ENCODE data around the gene DDOST. TPM values are rescaled to one million over a fixed set of nuclear protein-coding genes. Genes with fewer than 3 reads are reported as not detected.
A peak's percentile ranks its signal among the peaks of the same experiment; 100 is the strongest.

The DDOST gene
- total RNA-seq, 2 experiments from 2014 or later = 165 to 180 TPM

DNA sequence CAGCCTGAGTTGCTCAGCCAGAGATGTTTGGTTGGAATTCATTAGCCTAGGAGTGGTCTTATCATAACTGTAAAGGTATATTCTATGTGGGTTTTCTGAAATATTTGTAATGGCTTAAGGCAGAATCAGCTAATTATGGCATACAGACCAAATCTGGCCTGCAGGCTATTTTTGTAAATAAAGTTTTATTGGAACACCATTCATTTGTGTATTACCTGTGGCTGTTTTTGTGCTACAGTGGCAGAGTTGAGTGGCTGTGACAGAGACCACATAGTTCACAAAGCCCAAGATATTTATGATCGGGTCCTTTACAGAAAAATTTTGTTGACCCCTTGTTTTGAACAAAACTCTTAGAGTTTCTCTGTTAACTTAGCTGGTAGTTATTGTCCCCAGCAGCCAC is 7.4 kb upstream of the DDOST start:
- H3K36me3 Mint-ChIP-seq = no peaks in the 10 kb centered on the region
- CTCF ChIA-PET = interaction anchor here (0.5 to 1.5 kb wide), 4 partner anchors 28 to 50 kb away, joined by 3 to 4 read pairs (median 3); partner anchors contain the start of gene KIF17
- no peaks in the 10 kb centered on the region for H3K9me3 Mint-ChIP-seq

DNA sequence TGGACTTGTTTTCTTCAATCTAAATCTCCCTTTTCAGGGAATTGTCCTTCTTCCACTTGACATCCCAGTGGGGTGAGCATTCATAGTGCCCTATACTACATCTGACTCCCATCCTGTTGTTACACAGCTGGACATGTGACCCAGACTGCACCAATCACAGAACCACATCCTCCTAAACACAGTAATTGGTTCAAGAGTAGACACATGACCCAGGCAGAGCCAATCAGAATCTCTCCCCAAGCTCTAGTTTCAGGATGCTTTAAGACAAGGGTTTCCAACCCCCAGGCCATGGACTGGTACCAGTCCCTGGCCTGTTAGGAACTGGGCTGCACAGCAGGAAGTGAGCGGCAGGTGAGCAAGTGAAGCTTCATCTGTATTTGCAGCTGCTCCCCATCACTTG is 5.6 kb upstream of the DDOST start:
- no peaks in the 10 kb centered on the region for H3K36me3 Mint-ChIP-seq
- DNase-seq = peak; percentile 44
- ChIA-PET CTCF (interaction anchor here (0.6 to 1.5 kb wide), 3 partner anchors 30 to 81 kb away, joined by 3 read pairs; no protein-coding TSS in a partner anchor), POLR2A (no interaction called here)
- peaks cover 12% of the 10 kb centered on the region for H3K4me1 Mint-ChIP-seq (ENCODE audit: low read depth)
- no peak overlapping the region for H3K4me3 Mint-ChIP-seq
- intact Hi-C loops (cut with micrococcal nuclease) = no loop called here
- H3K27ac Mint-ChIP-seq = no peak overlapping the region
- no peaks in the 10 kb centered on the region for H3K9me3 Mint-ChIP-seq
- H3K27me3 Mint-ChIP-seq = no peaks in the 10 kb centered on the region

More for the DNA sequence above, 7.4 kb upstream of the DDOST start:
- DNase-seq = no peak
- POLR2A ChIA-PET = no interaction called here
- intact Hi-C loops (cut with micrococcal nuclease) = no loop called here
- Mint-ChIP-seq H3K4me1 (ENCODE audit: low read depth) (peaks cover 3% of the 10 kb centered on the region), H3K4me3 (no peak overlapping the region), H3K27me3 (peaks cover 4% of the 10 kb centered on the region), H3K27ac (no peak overlapping the region)

DNA sequence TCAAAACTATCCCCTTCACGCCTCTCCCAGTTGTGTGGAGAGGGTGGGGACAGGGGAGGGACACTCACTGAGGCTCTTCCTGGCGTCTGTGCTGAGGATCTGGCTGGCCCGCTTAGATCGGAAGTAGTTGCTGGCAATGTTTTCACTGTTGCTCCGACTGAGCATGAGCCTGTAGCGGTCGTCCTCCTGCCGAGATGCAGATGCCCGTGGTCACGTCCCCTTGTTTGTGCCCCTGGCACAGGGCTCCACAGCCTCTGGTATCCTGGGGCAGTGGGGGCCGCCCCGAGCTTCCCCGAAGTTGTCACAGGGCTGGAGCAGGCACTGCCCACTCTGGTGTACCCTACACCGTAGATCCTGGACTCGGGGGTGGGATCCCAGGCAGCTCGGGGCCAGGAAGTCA is 5.0 kb upstream of the DDOST start:
- CTCF ChIA-PET = interaction anchor here (1.2 kb wide), 1 partner anchor 31 kb away, joined by 3 read pairs; no protein-coding TSS in a partner anchor
- intact Hi-C loops (cut with micrococcal nuclease) = no loop called here

DNA sequence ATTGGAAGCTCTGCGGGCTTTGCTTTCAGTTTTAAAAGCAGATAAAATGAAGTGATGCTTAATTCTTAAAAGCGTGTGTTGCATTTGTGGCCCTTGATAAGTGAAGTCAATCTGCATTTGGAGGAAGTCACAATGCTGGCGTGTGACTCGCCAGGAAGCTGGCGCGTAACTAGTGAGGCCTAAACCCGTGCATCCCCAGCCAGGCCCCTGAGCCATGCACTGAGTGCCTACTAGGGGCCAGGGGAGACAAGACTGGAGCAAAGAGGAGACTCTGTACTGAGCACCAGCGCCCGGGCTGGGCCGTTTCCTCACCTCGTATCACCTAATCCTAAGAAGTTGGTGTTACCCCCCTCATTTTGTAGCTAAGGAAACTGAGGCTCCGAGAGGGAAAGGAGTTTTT is 4.6 kb upstream of the DDOST start:
- ChIA-PET CTCF (interaction anchor here (1.2 kb wide), 1 partner anchor 31 kb away, joined by 3 read pairs; no protein-coding TSS in a partner anchor), POLR2A (no interaction called here)
- Mint-ChIP-seq H3K9me3 (no peaks in the 10 kb centered on the region), H3K4me1 (ENCODE audit: low read depth) (peaks cover 14% of the 10 kb centered on the region), H3K27ac (no peak overlapping the region), H3K4me3 (no peak overlapping the region), H3K36me3 (peaks cover 4% of the 10 kb centered on the region), H3K27me3 (no peaks in the 10 kb centered on the region)
- DNase-seq = no peak
- intact Hi-C loops (cut with micrococcal nuclease) = no loop called here

More for the DNA sequence above, 5.0 kb upstream of the DDOST start:
- DNase-seq = no peak
- Mint-ChIP-seq H3K27ac (no peak overlapping the region), H3K36me3 (peaks cover 1% of the 10 kb centered on the region), H3K4me1 (ENCODE audit: low read depth) (peaks cover 13% of the 10 kb centered on the region), H3K27me3 (no peaks in the 10 kb centered on the region), H3K4me3 (no peak overlapping the region), H3K9me3 (no peaks in the 10 kb centered on the region)
- POLR2A ChIA-PET = no interaction called here

DNA sequence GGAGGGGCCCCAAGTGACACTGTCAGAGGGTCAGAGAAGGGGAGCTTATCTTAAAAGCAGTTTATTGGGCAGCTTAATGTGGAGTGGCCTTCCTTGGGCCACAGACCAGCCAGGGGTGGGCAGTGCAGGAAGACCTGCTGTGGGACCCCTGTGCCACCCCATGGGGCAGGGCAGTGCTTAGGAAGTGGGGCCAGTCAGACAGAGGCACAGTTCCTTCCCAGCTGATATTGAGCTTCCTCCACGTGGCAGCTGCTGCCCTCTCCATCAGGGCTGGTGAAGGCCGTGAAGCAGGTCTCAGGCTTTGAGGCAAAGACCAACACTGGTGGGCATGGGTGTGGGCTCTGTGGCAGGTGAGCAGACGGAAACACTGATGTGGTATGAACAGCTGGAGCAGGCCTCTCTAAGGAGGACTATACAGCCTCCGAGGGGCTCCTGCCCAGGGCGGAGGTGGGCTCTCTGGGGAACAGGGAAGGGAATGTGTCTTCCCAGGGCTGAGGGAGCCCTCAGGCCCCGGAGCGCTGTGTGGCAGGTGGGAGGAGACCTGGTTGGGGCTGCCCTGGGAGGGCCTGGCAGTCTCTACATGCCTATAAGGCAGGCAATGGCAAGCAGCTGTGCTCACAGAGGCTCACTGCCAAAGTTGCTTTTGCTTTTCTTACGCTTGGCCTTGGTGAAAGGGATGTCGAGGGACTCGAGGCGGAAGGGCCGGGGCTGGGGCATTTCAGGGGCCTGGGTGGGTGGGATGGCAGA is 3.0 kb upstream of the DDOST start:
- Mint-ChIP-seq H3K9me3 (no peaks in the 10 kb centered on the region), H3K4me3 (no peak overlapping the region), H3K27me3 (no peaks in the 10 kb centered on the region), H3K4me1 (ENCODE audit: low read depth) (peaks cover 29% of the 10 kb centered on the region), H3K36me3 (peaks cover 13% of the 10 kb centered on the region), H3K27ac (no peak overlapping the region)
- intact Hi-C loops (cut with micrococcal nuclease) = loop anchor here (5.0 kb wide), 2 partner anchors 68 to 628 kb away; partner anchors contain the start of genes ECE1 and SH2D5
- ChIA-PET POLR2A (no interaction called here), CTCF (no interaction called here)
- no peak for DNase-seq

DNA sequence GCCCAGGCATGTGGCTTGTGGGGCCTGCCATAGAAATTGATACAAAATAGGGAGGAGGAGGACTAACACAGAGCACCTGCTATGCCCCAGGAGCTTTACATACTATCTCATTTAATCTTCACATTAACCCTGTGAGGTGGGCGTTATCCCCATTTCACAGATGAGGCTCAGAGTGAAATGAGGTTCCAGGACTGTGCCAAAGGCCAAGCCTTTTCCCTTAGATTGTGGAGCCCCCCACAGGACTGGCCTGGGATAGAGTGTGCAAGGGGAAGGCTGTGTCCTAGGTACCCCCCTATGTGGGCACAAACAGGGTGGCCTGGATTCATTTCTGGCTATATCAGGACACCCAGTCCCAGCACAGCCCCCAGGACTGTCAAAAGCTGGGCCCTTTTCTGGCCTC is 2.2 kb upstream of the DDOST start:
- Mint-ChIP-seq H3K27me3 (no peaks in the 10 kb centered on the region), H3K4me1 (ENCODE audit: low read depth) (peaks cover 35% of the 10 kb centered on the region), H3K36me3 (peaks cover 15% of the 10 kb centered on the region), H3K4me3 (no peak overlapping the region), H3K9me3 (no peaks in the 10 kb centered on the region), H3K27ac (no peak overlapping the region)
- ChIA-PET CTCF (no interaction called here), POLR2A (no interaction called here)
- intact Hi-C loops (cut with micrococcal nuclease) = loop anchor here (5.0 kb wide), 2 partner anchors 69 to 629 kb away; partner anchors contain the start of genes ECE1 and SH2D5
- no peak for DNase-seq

DNA sequence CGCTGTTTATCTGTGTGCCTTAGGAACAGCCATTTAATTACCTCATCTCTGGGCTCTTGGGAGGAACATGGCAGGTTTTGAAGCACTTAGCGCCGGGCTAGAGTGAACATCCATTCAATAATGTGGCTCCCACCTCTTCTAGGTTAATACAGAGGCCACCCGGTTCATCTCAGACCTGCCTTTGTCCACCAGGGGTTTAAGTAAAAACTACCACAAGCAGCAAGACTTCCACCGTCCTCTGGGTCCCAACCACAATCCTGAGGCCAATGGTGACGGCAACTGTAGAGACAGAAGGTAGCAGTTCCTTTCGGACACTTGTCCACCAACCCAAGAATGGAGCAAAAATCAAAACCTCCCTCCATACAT is 924 bp upstream of the DDOST start:
- POLR2A ChIA-PET = no interaction called here
- Mint-ChIP-seq H3K4me1 (ENCODE audit: low read depth) (peaks cover 43% of the 10 kb centered on the region), H3K36me3 (peaks cover 24% of the 10 kb centered on the region), H3K9me3 (no peaks in the 10 kb centered on the region), H3K4me3 (peak overlapping the region; percentile 100), H3K27me3 (no peaks in the 10 kb centered on the region), H3K27ac (peak overlapping the region; percentile 98)
- CTCF ChIA-PET = interaction anchor here (0.7 to 2.0 kb wide), 5 partner anchors 11 to 533 kb away, joined by 3 to 4 read pairs (median 4); no protein-coding TSS in a partner anchor
- intact Hi-C loops (cut with micrococcal nuclease) = loop anchor here (5.0 kb wide), 2 partner anchors 70 to 630 kb away; partner anchors contain the start of genes ECE1 and SH2D5
- no peak for DNase-seq

DNA sequence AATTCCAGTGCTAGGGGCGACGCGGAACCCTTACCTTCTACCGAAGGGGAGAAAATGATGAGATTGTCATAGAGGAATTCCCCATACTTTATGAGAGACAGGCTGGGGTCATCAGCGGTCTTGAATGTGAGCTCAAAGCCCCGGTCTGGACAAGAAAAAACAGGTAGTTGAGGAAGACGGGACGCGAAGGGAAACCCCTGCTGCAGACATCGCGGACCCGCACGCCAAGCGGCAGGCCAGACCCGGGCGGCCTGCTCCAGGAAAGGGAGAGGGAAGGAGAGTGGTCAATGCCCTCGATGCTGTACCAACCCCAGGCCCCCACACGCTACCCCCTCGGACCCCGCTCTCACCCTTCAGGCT is 342 bp downstream of the DDOST start:
- CTCF ChIA-PET = interaction anchor here (0.9 to 2.0 kb wide), 10 partner anchors 10 to 534 kb away, joined by 3 to 14 read pairs (median 4); partner anchors contain the start of gene PINK1
- no peaks in the 10 kb centered on the region for H3K9me3 Mint-ChIP-seq
- H3K27me3 Mint-ChIP-seq = no peaks in the 10 kb centered on the region
- peaks cover 46% of the 10 kb centered on the region for H3K4me1 Mint-ChIP-seq (ENCODE audit: low read depth)
- peak overlapping the region; percentile 100 for H3K4me3 Mint-ChIP-seq
- peak; percentile 42 for DNase-seq
- POLR2A ChIA-PET = no interaction called here
- H3K27ac Mint-ChIP-seq = peak overlapping the region; percentile 98
- peaks cover 29% of the 10 kb centered on the region for H3K36me3 Mint-ChIP-seq
- intact Hi-C loops (cut with micrococcal nuclease) = loop anchor here (2.0 to 5.0 kb wide), 3 partner anchors 71 to 631 kb away; partner anchors contain the start of genes ECE1, HP1BP3 and SH2D5

DNA sequence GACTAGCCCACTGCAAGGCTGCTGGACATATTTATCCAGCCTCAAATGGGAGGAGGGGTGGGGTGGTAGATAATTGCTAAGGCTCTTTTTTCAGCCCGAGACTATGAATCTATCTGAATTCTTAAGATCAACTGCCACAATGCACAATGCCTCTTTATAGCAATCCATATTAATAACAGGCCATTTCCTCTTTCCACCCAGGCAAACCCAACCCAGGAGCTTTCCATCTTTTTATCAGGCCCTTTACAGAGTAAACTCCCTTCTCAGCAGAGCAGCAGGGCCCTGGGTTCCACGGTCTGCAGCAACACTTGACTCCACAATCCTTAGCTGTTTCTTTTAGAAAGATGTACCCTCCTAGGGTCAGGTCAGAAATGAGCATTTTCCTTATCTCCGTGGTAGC is 806 bp downstream of the DDOST start:
- ChIA-PET CTCF (interaction anchor here (1.0 to 2.0 kb wide), 5 partner anchors 9 to 138 kb away, joined by 3 to 14 read pairs (median 3); partner anchors contain the start of gene PINK1), POLR2A (no interaction called here)
- Mint-ChIP-seq H3K4me3 (peak overlapping the region; percentile 100), H3K36me3 (peaks cover 31% of the 10 kb centered on the region), H3K27me3 (no peaks in the 10 kb centered on the region), H3K4me1 (ENCODE audit: low read depth) (peaks cover 46% of the 10 kb centered on the region), H3K27ac (peak overlapping the region; percentile 98), H3K9me3 (no peaks in the 10 kb centered on the region)
- no peak for DNase-seq
- intact Hi-C loops (cut with micrococcal nuclease) = loop anchor here (2.0 to 5.0 kb wide), 3 partner anchors 72 to 632 kb away; partner anchors contain the start of genes ECE1, HP1BP3 and SH2D5

DNA sequence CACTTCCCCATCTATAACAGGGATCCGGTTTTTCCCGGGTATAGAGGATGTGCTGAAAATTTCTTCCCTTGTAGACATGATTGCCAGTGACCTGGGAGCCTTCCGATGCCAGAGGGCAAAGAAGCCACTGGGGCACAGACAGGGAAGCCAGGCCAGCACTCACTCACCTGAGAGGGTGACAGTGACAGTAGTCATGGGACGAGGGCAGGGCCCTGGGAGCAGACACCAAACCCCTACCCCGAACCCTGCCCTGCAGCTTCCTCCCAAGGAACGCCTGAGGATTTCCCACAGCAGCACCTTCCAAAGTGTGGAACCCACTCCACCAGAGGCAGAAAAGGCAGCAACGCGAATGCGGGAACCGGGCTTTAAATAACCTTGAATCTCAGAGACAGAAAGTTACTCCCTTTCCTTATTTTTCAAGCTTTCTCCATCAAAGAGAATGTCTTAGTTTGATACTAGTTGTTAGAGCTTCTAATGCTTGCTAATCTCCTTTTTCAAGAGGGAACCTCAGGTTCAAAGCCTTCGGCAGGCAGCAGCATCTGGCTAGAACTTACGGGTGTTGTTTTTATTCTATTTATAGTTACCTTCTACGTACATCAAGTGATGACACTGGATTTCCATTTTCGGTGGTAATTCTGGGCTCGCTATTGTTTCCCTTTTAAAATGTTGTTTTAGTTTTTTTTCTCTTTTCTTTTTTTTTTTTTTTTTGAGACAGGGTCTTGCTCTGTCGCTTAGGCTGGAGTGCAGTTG is 2.8 kb downstream of the DDOST start:
- ChIA-PET CTCF (interaction anchor here (1.7 kb wide), 1 partner anchor 25 kb away, joined by 10 read pairs; the partner anchor contains the start of gene PINK1), POLR2A (interaction anchor here (0.6 to 1.0 kb wide), 2 partner anchors 10 to 1423 kb away, joined by 3 read pairs; no protein-coding TSS in a partner anchor)
- H3K4me1 Mint-ChIP-seq (ENCODE audit: low read depth) = peaks cover 46% of the 10 kb centered on the region
- no peak for DNase-seq
- no peaks in the 10 kb centered on the region for H3K9me3 Mint-ChIP-seq
- intact Hi-C loops (cut with micrococcal nuclease) = no loop called here
- peaks cover 39% of the 10 kb centered on the region for H3K36me3 Mint-ChIP-seq
- H3K27me3 Mint-ChIP-seq = no peaks in the 10 kb centered on the region
- peak overlapping the region; percentile 98 for H3K27ac Mint-ChIP-seq
- H3K4me3 Mint-ChIP-seq = no peak overlapping the region

DNA sequence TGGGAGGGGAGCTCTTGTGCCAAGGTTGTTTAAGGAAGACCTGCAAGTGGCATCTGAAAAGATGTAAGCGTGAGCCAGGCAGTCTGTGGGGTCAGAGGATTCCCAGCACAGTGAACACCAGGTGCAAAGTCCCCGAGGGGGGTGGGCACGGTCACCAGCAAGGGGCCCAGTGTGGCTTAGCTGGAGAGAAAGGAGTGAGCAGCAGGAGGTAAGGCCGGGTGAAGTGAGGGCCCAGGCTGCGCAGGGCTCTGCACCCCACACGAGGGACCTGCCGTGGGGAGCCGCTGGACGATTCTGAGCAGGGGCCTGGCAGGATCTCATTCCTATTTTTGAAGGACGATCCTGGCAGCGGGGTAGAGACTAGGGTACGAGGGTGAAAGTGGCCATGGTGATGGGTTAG is 4.1 kb downstream of the DDOST start:
- peaks cover 50% of the 10 kb centered on the region for H3K36me3 Mint-ChIP-seq
- peaks cover 38% of the 10 kb centered on the region for H3K4me1 Mint-ChIP-seq (ENCODE audit: low read depth)
- ChIA-PET CTCF (interaction anchor here (1.5 kb wide), 1 partner anchor 23 kb away, joined by 4 read pairs; no protein-coding TSS in a partner anchor), POLR2A (no interaction called here)
- peak overlapping the region; percentile 49 for H3K27ac Mint-ChIP-seq
- H3K9me3 Mint-ChIP-seq = no peaks in the 10 kb centered on the region
- no peaks in the 10 kb centered on the region for H3K27me3 Mint-ChIP-seq
- DNase-seq = no peak
- no peak overlapping the region for H3K4me3 Mint-ChIP-seq
- intact Hi-C loops (cut with micrococcal nuclease) = no loop called here

Data from activated CD4-positive, alpha-beta memory T cell treated with anti-CD3 and anti-CD28 coated beads for 36 hours (primary cell).